Epidermal melanocyte (primary cell): ENCODE data around the gene ARL15.

Source experiments
- DNase-seq: peaks from one replicate; pipeline ENCODE4 v3.0.0; 2011; ENCODE audit warnings: low spot score; ENCODE audit not compliant: insufficient read length

ARL15 gene

DNA sequence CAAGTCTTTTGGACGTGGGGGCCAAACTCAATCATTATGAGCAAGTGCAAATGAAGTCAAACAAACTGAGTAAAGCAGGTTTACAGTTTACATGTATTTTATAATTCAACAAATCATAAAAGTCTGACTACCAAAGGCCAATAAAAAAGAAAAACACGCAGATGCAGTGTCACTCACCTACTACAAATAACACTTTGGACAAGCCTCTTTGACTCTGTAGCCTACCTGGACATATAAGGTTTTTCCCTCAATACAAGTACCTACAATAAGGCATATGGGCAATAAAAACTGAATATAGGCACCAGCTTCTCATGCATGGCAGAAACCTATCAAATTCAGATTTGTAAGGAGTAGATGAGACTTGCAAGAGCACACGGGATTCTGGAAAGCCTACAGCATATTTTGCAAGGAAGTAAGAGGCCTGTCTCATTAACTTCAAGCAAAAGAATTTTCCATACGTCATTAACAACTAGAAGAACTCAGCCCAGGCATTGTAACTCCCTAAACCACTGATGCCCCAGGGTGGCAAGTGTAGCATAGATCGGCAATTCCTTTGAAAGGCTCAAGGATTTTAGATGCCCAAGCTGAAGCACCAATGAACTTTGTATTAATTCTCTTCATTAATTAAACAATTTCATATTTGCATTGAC lies 21.7 kb downstream of the ARL15 start:
- DNase-seq, result no peak

DNA sequence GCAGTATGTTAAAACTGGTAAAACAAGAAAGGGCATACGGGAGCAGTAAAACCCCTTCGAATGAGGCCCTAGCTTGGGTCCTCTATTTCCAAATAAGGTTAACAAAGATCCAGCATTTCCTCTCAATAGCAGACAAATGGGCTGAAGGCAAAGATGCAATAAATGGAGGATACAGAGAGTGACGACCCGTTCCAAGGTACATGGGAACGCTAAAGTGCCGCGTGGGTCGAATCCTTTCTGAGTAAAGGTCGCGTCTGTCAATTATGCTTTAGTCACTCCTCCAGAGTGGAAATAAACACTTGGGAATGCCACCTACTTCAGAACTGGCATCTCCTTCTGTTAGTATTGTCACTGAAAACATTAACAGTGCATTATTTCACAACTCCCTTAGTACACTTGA lies 24.7 kb downstream of the ARL15 start:
- DNase-seq, result no peak

DNA sequence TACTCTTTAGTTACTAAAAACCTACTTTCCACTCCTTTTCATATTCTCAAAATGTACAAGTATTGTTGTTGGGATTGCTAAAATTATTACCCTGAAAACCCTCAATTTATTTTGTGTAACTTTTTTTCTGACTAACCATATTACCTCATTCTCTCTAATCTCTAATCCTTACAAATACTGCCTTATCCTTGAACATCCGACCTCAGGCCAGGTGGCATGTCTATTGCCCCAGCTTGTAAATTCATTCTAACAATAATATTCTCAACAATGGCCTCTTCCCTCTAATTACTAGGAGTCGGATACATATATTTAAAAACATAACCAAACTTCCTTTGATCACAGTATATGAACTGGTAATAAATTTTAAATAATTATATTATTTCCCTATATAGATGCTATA lies 25.8 kb downstream of the ARL15 start:
- DNase-seq, result no peak

DNA sequence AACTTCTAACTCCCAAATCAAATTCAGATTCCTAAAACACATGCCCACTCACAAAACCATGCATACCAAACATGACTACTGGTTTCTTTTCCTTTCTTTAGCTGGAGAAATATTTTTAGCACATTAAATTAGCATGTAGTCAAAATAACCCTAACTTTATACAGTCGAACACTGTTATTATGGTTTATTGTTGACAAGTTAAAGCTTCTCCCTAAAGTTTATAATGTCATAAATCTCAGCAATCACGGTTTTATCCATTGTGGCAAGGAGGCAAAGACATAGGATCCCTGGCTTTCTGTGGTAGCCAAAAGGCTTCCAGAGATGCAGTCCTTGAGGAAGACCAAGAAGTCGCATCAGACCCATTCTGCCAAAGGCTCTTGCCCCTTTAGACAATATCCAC lies 27.5 kb downstream of the ARL15 start:
- no peak for DNase-seq

DNA sequence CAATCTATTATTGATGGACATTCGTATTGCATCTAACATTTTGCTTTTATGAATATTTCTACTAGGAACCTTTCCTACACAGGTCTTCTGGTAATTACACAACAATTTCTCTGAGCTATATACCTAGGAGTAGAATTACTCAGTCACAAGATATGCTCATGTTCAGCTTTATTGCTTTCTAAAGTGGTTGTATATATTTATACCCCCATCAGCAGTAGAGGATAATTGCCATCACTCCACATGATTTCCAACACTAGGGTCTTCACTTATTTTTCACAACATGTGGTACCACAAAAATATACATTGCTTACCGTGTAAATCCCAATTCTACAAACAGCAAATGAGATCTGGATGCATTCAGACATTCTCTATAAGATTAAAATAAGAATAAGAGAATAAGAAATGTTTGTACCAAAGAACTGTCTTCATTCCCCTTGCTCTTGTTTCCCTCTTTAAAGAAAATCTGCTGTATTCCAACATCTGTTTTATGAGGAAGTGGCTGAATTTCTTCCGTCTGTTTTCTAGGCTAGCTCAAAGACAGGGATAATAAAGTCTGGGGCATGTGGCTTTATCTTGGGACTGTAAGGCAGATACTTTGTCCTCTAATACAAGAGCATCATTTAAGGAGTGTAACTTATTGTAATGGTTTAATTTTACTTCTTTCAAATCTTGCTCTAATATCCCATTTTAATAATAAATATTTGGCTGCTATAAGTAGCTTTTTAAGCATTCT lies 28.2 kb downstream of the ARL15 start:
- DNase-seq, result no peak

DNA sequence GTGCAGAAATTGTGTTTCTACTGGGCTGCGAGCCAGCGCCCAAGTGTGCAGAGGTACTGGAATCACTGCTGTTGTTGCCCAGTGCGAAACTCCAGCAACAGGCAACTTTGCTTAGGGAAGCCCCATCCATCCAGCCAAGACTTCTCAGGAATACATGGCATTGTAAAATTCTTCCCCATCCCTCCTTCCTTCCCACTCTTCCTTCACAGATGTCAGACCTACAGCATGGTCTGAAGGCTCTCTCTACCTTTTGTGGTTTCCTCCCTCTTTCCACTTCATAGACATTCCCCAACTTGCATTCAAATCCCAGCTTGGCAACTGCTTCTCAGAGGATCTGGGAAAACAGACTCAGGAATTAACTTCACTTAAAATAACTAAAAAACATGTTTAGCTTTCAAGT lies 30.4 kb downstream of the ARL15 start:
- DNase-seq, result no peak

DNA sequence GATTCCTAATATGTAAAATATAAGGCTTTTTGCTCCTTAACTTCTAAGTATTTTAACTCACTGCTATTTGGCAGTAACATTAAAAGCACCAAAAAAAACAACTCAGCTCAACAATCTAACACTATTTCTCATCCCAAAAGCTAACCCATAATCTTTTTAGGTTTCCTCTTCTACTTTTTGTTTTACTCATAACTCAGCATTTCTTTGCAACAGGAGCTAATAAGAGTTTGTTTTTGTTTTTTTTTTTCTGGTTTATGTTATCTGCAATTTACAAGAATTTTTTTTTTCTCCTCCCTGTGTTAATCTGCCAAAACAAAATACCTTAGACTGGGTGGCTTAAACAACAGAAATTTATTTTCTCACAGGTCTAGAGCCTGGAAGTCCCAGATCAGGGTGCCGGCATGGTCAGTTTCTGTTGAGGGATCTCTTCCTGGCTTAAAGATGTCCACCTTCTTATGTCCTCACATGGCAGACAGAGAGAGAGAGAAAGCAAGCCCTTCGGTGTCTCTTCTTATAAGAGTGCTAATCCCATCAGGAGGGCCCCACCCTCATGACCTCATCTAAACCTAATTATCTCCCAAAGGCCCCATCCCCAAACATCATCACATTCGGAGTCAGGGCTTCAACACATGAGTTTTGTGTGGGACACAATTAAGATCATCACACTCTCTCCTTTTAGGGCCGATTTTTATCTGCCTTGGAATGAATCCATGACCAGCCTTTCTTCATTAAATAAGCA lies 31.2 kb downstream of the ARL15 start:
- no peak for DNase-seq

DNA sequence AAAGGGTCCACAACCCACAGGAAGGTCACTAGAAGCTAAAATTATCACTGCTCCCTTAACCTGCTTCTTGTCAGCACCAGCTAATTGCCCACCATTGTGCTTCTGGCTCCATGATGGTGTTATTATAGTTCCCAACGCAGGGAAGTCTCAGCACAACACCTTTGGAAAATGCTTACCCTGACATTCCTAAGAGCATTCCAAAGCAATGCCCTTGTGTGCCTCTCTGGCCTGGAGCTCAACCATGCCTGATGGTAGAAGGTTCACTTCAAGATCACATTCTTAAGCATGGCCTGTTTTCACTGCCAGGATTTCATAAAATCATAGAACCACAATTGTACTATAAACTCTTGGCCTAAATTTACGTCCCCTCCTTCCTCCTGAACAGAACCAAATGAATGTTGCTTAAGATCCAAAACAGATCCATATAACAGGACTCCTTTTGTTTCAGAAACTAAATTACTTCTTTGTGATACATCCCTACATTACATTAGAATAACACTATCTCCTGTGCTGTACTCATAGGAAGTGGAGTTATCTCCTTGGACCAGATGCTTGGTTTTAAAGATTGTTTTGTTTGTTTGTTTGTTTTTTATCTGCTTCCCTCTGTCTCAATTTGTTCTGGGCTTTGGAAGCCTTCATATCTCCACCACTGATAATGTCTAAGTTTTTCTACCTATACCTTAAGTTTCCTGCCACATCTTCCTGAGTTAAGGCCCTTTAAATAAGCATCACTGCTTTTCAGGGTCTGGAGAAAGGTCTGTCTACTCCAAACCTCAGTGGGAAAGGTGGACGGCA lies 32.1 kb downstream of the ARL15 start:
- no peak for DNase-seq

DNA sequence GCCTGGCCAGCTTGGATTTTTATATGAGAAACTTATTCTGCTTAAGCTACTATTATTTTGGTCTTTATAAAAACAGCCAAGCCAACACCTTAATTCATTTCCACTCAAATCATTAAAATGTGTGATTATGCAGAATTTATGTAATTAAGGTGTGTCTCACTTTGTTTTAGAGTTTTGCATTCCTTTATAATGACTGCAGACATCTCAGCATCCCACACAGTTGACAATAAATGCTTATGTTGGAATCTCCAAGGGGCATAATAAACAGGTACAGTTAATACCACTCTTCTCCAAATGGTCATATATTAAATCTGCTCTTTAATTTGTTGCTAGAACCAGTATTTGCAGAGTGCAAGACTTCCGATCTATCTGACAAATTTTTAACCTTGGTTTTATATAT lies 34.3 kb downstream of the ARL15 start:
- no peak for DNase-seq

DNA sequence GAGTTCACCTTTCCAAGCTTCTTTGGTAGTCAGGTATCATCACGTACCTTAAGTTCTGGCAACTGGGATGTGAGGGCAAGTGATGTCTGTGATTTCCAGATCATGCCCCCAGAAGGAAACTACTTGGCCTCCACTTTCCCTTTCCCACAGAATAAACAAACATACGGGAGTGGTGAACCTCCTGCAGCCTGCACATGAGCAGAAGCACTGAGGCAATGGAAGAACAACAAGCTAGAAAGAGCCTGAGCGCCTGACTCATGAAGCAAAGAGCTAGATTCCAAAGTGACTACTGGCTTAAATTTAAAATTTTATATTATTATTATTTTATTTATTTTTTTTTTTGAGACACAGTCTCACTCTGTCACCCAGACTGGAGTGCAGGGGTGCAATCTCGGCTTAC lies 35.0 kb downstream of the ARL15 start:
- no peak for DNase-seq

DNA sequence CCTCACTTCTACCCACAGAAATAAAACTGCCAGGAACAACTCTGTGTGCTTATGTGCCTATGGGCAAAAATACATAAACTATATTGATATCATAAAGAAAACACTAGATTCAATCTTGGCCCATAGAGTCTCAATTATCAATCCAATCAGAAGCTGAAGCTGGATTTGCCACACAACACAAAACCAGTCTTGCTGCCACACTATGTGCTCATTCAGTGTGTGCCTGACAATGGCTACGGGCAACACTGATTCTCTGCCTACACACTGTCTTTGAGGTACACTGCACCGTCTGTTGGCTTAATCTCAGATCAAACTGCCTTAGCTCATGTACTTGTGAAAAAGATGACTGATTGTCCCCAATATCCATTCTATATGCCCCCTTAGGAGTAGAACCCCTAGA lies 35.4 kb downstream of the ARL15 start:
- DNase-seq, result no peak

DNA sequence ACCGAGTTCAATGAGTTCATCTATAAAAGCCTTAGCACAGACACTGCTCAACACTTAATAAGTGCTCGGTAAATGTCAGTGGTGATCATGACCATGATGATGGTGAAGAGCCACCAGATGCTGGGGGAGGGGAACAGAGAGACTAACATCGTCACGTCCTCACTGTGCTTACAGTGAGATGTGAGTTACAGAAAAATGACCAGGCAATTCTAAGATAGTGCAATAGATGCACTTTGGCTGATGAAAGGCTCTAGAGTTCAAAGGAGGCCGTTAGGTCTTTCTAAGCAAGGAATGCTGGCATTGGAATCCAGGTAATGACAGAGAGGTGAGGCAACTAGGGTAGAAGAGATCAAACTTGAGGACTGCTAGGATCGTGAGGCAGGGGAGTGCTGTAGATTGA lies 36.7 kb downstream of the ARL15 start:
- DNase-seq, result no peak

DNA sequence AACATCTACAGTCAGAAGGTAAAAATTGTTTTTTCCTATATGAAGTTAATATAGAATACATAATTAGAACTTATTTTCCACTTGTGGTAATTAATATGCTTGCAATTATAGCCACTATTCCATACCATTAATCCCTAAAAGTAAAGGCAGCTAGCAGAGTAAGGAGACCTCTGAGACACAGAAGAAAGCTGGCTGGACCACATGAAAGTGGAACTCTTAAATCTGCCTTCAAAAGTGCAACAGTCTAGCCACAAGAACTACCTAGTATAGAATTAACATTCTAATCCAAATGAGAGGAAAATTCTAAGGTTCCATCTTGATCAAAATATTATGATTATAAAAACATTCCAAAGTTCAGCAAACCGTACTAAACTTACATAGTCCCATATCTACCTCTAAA lies 37.6 kb downstream of the ARL15 start:
- no peak for DNase-seq

DNA sequence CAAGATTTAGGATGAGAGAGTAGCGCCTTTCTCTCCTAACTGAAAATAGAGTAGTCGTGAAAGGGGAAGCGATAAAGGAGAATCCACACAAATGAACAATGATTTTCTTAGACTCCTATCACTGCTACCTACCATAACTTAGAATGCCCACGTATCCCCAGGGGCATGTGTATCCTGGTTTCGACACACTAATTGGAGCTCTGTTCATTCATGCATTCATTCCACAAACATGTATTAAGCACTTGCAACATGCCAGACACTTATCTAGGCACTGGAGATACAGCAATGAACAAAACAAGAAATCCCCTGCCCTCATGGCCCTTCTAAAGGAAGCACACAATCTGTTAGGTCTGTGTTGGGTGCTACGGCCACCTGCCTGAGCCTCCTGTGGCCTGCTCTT lies 40.0 kb downstream of the ARL15 start:
- DNase-seq, result no peak

DNA sequence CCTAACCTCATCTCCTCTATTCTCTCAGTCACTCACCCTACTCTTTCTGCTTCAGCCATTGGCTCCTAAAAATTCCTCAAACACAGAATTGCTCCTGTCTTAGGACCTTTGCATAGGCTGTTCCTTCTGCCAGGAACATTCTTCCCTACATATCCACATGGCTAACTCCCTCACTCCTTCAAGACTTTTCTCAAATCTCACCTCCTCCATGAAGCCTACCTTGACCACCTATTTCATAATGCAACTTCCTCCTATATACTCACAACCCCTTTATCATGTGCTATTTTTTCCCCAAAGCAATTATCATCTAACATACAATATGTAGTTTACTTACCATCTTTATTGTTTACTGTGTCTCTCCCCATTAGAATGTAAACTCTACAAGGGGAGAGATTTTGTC lies 45.8 kb downstream of the ARL15 start:
- DNase-seq, result no peak

DNA sequence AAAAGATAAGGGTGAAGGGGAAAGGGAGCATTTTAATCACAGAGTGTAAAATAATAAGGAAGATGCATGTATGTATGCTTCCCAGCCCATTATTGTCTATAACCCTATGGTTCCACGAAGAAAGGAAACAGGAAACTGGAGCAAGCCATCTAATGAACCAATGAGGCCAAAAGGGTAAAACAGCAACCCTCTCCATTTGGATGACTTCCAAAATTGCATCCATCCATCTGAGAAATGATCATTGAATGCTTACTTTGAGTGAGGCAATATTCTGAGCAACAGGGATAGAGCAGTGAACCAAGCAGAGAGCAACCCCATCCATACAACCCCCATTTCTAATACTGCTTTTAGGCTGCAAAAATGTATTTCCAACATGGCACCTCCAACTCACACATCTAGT lies 46.9 kb downstream of the ARL15 start:
- no peak for DNase-seq

DNA sequence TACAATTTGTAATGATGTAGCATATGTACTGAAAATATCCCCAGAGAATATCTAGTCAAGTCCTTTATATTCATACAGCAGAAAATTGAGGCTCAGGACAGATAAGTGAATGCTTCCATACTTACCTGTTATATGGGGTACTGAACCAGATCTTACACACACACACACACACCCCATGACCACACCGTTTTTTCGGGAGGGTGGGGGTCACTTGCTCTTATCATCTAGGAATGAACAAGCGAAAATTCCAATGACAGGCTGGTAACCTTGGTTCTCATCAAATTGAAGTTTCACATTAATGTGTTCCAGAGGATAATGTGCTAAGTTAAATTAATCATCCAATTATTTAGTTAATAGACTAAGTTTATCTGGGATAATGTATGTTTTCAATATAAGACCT lies 48.8 kb downstream of the ARL15 start:
- no peak for DNase-seq

DNA sequence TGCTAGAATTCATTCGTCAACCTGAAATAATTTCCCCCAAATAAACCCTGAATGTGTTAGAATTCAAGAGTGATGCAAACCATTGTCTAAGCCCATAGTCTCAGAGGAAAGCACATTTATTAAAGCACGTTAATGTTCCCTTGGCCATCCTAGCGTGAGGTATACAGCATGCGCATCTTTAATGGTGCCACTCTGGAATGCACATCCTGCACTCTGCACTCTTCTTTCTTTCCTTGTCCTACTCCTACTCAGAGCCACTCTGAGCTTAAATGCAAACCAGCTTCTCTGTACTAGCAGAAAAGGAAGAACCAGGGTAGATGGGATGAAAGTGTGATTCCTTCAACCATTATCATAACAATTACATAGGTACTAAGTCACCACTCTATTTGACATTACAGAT lies 50.4 kb downstream of the ARL15 start:
- no peak for DNase-seq

DNA sequence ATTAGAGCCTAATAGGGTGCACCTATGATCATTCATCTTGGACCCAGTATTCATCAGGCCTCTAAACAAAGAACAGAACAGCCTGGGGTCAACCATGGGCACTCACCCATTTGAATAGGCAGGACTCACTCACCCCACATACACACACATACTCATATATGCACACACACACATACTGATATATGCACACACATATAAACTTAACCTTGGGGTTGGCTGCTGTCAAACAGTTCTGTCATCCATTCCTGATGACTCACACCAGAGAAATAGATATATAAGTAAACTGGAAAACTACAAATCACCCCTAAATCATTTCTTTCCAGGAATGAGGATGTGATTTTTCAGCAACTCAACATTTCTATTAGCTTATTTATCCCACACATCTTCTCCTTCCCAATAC lies 51.3 kb downstream of the ARL15 start:
- DNase-seq, result no peak

DNA sequence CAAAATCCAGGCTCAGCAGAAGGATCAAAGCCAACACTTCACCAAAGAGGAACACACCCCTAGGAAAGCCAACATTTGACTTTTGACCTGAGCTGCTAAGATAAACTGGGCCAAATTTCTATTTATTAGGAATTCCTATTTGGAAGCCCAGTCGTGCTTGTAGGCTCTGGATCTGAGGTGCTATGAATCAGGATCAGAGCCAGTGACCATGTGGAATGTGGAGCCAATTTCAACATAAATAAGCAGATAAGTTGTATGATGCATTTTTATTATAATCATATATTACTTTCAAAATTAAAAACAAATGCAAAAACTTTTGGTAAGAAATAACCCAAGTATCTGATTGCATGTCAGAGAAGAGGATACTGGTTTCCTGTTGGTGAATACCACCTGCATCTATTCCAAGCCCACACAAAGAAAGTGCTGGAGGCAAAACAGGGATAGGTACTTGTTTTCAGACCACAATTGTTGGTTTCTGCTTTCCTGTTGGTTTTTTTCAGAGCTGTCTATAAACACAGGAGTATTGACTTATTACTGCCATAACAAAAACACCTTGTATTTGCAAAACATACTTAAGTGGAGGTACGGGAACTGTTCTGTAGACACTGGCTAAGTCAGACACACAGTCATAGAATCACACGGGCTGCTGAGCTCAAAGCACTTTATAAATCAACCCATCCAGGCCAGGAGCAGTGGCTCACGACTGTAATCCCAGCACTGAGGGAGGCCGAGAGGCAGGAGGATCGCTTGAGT lies 52.8 kb downstream of the ARL15 start:
- DNase-seq, result no peak

DNA sequence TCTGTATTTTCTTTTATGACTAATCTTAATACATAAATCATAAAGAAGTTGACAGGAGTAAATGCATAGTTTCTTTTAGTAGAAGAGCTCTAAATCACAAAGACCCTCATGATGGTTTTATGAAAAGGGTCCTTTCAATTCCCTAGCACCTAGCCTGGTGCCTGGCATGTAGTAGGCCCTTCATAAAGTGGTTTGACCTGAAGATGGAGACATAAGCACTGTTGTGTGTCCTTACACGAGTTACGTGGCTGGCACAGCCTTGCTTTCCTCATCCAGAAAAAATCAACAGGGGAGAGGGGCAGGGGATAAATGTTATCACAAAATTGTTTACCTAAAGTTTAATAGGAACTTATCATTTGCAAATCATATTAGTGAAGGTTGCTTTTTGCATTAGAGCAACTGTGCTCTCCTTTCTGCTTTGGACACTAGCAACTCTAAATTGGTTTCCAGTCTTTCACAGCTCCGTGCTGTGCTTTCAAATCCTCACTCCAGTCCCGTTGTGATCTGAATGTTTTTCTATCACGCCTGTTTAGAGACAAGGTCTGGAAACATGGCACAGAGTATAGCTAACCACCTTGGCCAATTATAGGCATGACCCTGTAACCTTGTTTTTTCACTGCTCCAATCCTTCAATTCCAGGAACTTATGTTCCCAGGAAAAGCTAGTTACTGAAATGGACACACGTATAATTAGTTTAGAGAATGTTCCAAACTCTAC lies 55.7 kb downstream of the ARL15 start:
- no peak for DNase-seq
